ENCODE data around the gene LEO1. TPM values are rescaled to one million over a fixed set of nuclear protein-coding genes. Genes with fewer than 3 reads are reported as not detected.

The LEO1 gene
- total and polyA plus RNA-seq, 2 experiments from 2014 or later, result 19.1 to 26.8 TPM

DNA sequence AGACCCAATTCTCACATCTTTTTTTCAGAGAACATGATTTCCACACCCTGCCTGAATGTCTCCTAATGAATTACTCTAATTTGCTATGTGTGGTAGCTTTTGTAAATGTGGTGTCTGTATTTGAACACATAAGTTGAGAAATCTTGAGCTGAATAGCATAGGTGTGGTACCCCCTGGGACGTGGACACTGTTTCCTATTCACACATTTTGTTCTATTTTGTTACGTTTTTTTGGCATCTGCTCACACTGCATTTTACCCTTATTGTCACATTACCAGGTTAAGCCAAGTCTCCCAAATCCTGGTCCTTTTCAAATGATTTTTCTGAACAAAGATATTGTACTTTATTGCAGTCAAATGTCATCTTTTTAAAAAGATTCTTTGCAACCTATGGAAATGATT lies 40.6 kb upstream of the LEO1 start:
- H3K9me3 ChIP-seq (ENCODE audit: low read depth), result no peaks in the 10 kb centered on the region
- no peaks in the 10 kb centered on the region for H3K4me1 ChIP-seq (ENCODE audit: low read depth)
- no peaks in the 10 kb centered on the region for H3K27me3 ChIP-seq
- H3K4me3 ChIP-seq, result no peak overlapping the region
- DNase-seq (ENCODE audit: low read depth in 1 of 2, low spot score in 1 of 2), result no peak
- peak overlapping the region; percentile 9 for H3K27ac ChIP-seq
- H3K36me3 ChIP-seq, result no peaks in the 10 kb centered on the region
- TF ChIP-seq, protein P1, sequence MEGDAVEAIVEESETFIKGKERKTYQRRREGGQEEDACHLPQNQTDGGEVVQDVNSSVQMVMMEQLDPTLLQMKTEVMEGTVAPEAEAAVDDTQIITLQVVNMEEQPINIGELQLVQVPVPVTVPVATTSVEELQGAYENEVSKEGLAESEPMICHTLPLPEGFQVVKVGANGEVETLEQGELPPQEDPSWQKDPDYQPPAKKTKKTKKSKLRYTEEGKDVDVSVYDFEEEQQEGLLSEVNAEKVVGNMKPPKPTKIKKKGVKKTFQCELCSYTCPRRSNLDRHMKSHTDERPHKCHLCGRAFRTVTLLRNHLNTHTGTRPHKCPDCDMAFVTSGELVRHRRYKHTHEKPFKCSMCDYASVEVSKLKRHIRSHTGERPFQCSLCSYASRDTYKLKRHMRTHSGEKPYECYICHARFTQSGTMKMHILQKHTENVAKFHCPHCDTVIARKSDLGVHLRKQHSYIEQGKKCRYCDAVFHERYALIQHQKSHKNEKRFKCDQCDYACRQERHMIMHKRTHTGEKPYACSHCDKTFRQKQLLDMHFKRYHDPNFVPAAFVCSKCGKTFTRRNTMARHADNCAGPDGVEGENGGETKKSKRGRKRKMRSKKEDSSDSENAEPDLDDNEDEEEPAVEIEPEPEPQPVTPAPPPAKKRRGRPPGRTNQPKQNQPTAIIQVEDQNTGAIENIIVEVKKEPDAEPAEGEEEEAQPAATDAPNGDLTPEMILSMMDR (IDR thresholded peaks at IDR 0.05; ENCODE audit: low read depth, low read length), result no peak

DNA sequence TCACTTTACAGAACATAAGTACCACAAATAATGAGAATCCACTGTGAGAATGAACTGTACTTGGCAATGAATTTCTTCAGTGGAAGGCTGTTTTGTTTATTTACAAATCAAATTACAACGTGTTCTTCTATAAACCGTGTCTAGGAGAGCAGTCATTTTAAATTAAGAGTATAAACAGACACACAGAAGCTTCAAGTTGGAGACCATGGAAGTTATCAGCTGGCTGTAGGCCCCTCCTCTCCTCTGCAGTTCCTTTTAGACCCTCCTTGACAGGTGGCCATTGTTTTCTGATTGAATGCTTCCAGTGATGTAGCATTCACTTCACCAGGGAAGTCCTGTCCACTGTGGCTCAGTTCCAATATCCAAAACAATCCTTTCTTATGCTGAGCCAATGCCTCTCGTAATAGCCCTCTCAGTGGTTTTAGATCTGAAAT lies 40.1 kb upstream of the LEO1 start:
- peak overlapping the region; percentile 9 for H3K27ac ChIP-seq
- DNase-seq (ENCODE audit: low read depth in 1 of 2, low spot score in 1 of 2), result peak; percentile 6 to 53
- TF ChIP-seq, protein P1 (IDR thresholded peaks at IDR 0.05; ENCODE audit: low read depth, low read length), result no peak
- no peaks in the 10 kb centered on the region for H3K27me3 ChIP-seq
- no peaks in the 10 kb centered on the region for H3K36me3 ChIP-seq
- H3K4me1 ChIP-seq (ENCODE audit: low read depth), result no peaks in the 10 kb centered on the region
- no peak overlapping the region for H3K4me3 ChIP-seq
- H3K9me3 ChIP-seq (ENCODE audit: low read depth), result no peaks in the 10 kb centered on the region

DNA sequence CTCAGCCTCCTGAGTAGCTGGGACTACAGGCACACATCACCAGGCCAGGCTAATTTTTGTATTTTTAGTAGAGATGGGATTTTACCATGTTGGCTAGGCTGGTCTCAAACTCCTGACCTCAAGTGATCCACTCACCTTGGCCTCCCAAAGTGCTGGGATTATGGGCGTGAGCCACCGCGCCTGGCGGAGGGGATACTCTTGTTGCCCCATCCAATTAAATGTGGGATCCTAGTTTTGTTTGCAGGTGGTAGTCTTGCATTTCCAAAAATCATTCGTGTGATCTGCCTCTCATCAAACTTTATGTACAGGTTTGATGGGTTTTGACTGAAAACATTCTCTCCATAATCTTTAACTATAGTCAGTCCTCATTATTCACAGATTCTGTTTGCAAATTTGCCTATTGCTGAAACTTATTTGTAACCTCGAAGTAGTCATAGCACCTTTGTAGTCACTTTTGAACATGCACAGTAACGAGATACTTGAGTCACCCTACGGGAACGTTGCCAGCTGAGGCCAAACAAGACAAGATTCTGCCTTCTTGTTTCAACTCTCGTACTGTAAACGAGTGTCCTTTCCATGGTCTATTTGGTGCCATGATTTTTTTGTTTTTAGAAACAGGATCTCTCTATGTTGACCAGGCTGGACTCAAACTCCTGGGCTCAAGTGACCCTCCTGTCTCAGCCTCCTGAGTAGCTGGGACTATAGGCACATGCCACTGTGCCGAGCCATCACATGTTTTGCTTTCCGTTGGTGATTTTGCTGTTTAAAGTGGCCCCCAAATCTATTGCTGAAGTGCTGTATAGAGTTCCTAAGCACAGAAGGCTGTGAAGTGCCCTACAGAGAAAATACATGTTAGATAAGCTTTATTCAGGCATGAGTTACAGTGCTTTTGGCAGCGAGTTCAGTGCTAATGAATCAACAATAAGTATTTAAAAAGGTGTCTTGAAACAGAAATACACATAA lies 39.3 kb upstream of the LEO1 start:
- Histone ChIP-seq H3K4me1 (ENCODE audit: low read depth) (no peaks in the 10 kb centered on the region), H3K9me3 (ENCODE audit: low read depth) (no peaks in the 10 kb centered on the region), H3K27ac (no peak overlapping the region), H3K36me3 (no peaks in the 10 kb centered on the region), H3K27me3 (no peaks in the 10 kb centered on the region), H3K4me3 (no peak overlapping the region)
- TF ChIP-seq, protein P1 (IDR thresholded peaks at IDR 0.05; ENCODE audit: low read depth, low read length), result no peak
- DNase-seq (ENCODE audit: low read depth in 1 of 2, low spot score in 1 of 2), result peak in 1 of 2 donors; percentile 82

DNA sequence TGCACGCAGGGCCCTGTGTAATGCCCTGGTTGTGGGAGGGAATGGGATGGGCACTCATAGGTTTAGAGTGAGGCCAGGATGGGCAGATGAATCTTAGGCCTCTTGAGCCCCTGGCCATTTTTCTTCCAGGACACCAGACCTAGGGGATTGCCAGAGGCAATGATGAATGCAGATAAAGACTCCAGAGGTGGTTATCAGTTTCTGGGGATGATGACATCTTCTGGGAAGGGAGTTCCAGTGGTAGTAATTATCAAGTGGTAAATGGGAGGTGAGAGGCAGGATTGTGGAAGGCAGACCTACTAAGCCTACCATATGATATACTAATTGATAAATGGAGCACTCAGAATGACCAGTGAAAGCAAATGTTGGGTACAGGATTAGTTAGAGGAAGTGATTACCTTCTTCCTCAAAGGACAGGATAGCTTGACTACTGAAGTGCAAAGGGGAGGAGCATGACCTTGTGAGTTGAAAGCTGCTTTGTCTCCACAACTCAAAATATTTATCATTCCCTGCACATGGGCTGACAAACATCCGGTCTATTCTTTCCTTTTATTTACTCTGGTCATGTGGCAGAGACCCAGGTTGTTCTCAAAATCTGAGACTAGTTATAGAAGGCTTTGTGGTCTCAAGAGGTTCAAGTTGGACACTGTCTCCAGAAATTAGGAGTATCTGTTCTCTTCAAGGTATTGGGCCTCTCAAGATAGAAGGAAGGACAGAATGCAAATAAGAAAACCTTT lies 37.3 kb upstream of the LEO1 start:
- TF ChIP-seq, protein P1 (IDR thresholded peaks at IDR 0.05; ENCODE audit: low read depth, low read length), result no peak
- Histone ChIP-seq H3K4me1 (ENCODE audit: low read depth) (no peaks in the 10 kb centered on the region), H3K36me3 (no peaks in the 10 kb centered on the region), H3K27ac (no peak overlapping the region), H3K27me3 (no peaks in the 10 kb centered on the region), H3K4me3 (no peak overlapping the region), H3K9me3 (ENCODE audit: low read depth) (no peaks in the 10 kb centered on the region)
- DNase-seq (ENCODE audit: low read depth in 1 of 2, low spot score in 1 of 2), result no peak

DNA sequence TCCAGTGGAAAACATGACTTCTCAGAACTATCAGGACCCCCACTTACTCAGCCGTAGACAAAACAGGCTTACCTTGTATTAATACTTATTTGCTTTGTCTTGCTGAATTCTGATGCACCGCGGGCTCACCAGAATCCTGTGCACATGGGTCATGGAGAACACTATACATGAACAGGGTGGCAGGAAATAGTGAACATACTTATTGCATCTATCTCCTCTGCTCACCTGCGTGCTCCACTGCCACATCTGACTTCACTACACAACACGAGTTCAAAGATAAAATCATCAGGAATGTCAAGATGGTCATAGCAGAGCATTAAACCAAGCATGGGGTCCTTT lies 36.8 kb upstream of the LEO1 start:
- no peak for DNase-seq (ENCODE audit: low read depth in 1 of 2, low spot score in 1 of 2)
- H3K4me3 ChIP-seq, result no peak overlapping the region
- H3K4me1 ChIP-seq (ENCODE audit: low read depth), result no peaks in the 10 kb centered on the region
- H3K36me3 ChIP-seq, result no peaks in the 10 kb centered on the region
- no peaks in the 10 kb centered on the region for H3K27me3 ChIP-seq
- no peak overlapping the region for H3K27ac ChIP-seq
- no peaks in the 10 kb centered on the region for H3K9me3 ChIP-seq (ENCODE audit: low read depth)
- TF ChIP-seq, protein P1 (IDR thresholded peaks at IDR 0.05; ENCODE audit: low read depth, low read length), result no peak

Measured in cardiac muscle cell (in vitro differentiated cells and primary cell).